Esophagus squamous epithelium (tissue), 5 donors: ENCODE data around the gene LRRC15. TPM values are rescaled to one million over a fixed set of nuclear protein-coding genes. Genes with fewer than 3 reads are reported as not detected.

Experiments
- DNase-seq: peaks from one replicate; lab custom pipeline; 2025; lab: John Stamatoyannopoulos, UW
- H3K27ac ChIP-seq, 4 donors: fragments of 200-600 bp; sonication (generic); one replicate each; pipeline ENCODE4 v1.5.1; 2016 to 2019; ENCODE audit warnings: mild to moderate bottlenecking in 1 of 4
- H3K27me3 ChIP-seq, 4 donors: fragments of 200-600 bp; sonication (generic); 1 replicate in 3 of 4; 2 replicates in 1 of 4; pipeline versions ENCODE4 v1.5.1 to v1.6.0; 2017 to 2021; ENCODE audit warnings: antibody characterized with exemption in 1 of 4
- H3K36me3 ChIP-seq, 3 donors: fragments of 200-600 bp; sonication (generic); one replicate each; pipeline ENCODE4 v1.5.1; 2016 to 2019
- H3K4me1 ChIP-seq, 3 donors: fragments of 200-600 bp; sonication (generic); one replicate each; pipeline ENCODE4 v1.5.1; 2017 to 2019
- H3K4me3 ChIP-seq, 4 donors: fragments of 200-600 bp; sonication (generic); 1 replicate in 3 of 4; 2 replicates in 1 of 4; pipeline ENCODE4 v1.5.1; 2016 to 2019; ENCODE audit warnings: mild to moderate bottlenecking in 2 of 4, moderate library complexity in 1 of 4
- H3K9me3 ChIP-seq, 3 donors: fragments of 200-600 bp; sonication (generic); one replicate each; pipeline ENCODE4 v1.5.1; 2016 to 2019
- POLR2A ChIP-seq, 4 donors: fragments of 450-650 bp; IDR thresholded peaks; one replicate each; pipeline ENCODE4 v1.6.1; 2017; ENCODE audit warnings: antibody characterized with exemption in 4 of 4, mild to moderate bottlenecking in 4 of 4, moderate library complexity in 3 of 4
- WGBS, 2 donors: methylation state at CpG; one replicate each; pipeline ENCODE4 v1.1.5; 2018; 5-methylcytosine and 5-hydroxymethylcytosine counted together
- intact Hi-C: fragments of 100-400 bp; cut with DNase I; formaldehyde crosslinking; loops from one replicate; pipeline ENCODE4 v1.15.0; 2022
- total RNA-seq, 4 donors: library from RNA; depleted of rRNA; stranded (reverse); fragments of >200 nt; gene quantifications; one replicate each; pipeline ENCODE4 v1.1.0, GENCODE V29; 2016
- TF ChIP-seq, protein P1 (sequence below), 6 experiments: fragments of 450-650 bp in 4 of 6; fragments of 200-600 bp in 2 of 6; sonication (generic) in 2 of 6; IDR thresholded peaks; one replicate each; pipeline ENCODE4 v1.5.1; 2016 to 2019; ENCODE audit warnings: antibody characterized with exemption in 6 of 6, mild to moderate bottlenecking in 4 of 6, moderate library complexity in 4 of 6
- donor health status: DM: yes; HTN: yes; CAD: no.

Gene LRRC15
- total RNA-seq, 4 donors from 2014 or later = 0.38 TPM; not detected in 3

GRCh38 chr3:194352667-194353246 lies 16.8 kb downstream of the LRRC15 start:
- no peaks in the 10 kb centered on the region for H3K9me3 ChIP-seq
- 85 to 87% methylated on average over 10 of the region's 10 CpGs for WGBS, 2 donors

GRCh38 chr3:194351952-194352536 lies 17.5 kb downstream of the LRRC15 start:
- H3K4me3 ChIP-seq = no peak overlapping the region
- 83 to 92% methylated on average over 14 of the region's 14 CpGs for WGBS, 2 donors

More at GRCh38 chr3:194352667-194353246, 16.8 kb downstream of the LRRC15 start:
- intact Hi-C loops = no loop called here
- DNase-seq = no peak
- H3K27ac ChIP-seq = no peak overlapping the region
- TF ChIP-seq, protein P1, sequence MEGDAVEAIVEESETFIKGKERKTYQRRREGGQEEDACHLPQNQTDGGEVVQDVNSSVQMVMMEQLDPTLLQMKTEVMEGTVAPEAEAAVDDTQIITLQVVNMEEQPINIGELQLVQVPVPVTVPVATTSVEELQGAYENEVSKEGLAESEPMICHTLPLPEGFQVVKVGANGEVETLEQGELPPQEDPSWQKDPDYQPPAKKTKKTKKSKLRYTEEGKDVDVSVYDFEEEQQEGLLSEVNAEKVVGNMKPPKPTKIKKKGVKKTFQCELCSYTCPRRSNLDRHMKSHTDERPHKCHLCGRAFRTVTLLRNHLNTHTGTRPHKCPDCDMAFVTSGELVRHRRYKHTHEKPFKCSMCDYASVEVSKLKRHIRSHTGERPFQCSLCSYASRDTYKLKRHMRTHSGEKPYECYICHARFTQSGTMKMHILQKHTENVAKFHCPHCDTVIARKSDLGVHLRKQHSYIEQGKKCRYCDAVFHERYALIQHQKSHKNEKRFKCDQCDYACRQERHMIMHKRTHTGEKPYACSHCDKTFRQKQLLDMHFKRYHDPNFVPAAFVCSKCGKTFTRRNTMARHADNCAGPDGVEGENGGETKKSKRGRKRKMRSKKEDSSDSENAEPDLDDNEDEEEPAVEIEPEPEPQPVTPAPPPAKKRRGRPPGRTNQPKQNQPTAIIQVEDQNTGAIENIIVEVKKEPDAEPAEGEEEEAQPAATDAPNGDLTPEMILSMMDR (IDR thresholded peaks at IDR 0.05) = no peak
- no peak for TF ChIP-seq POLR2A (IDR thresholded peaks at IDR 0.05)
- no peaks in the 10 kb centered on the region for H3K36me3 ChIP-seq
- no peaks in the 10 kb centered on the region for H3K4me1 ChIP-seq
- H3K27me3 ChIP-seq = peaks cover 0 to 2% (median 0%) of the 10 kb centered on the region in 4 donors
- H3K4me3 ChIP-seq = no peak overlapping the region

DNA sequence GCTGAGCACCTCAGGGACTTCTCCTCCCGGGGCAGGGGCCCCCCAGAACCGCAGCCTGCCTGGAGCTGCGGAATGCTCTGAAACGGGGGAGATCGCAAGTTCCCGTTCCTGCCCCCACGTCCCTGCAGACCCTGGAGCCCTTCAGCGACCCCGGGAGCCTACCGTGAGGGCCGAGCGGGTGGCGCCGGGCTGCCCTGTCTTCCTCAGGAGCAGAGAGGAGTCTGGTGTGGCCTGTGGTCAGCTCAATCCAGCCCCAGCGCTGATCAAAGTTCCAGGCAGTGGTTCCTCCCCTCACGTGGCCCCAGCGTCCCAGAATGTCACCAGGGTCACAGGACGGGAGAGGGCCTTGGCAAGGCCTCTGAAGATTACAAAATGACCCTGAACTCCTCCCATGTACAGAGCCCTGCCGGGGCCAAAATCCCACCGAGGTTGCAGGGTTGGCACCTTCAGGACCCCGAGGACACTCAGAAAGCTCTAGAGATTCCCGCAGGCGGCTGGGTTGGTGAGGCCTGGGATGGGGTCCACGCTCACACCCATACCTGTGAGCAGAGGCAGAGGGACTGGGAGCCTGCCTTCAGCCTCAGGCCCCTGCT lies 18.4 kb downstream of the LRRC15 start, which contains the start of gene CPN2:
TSS of gene CPN2 (minus strand) at position 249 of the 593 bp plus-strand sequence. CDS start 8,626 bp downstream, outside the sequence.
- H3K4me1 ChIP-seq = no peaks in the 10 kb centered on the region
- H3K9me3 ChIP-seq = no peaks in the 10 kb centered on the region
- DNase-seq = no peak
- no peaks in the 10 kb centered on the region for H3K36me3 ChIP-seq
- H3K27me3 ChIP-seq = peaks cover 0 to 1% (median 0%) of the 10 kb centered on the region in 4 donors
- H3K4me3 ChIP-seq = no peak within 1 kb of the TSS
- 80 to 90% methylated on average over 2 to 7 of the region's 24 CpGs for WGBS, 2 donors
- no peak for TF ChIP-seq POLR2A (IDR thresholded peaks at IDR 0.05)
- TF ChIP-seq, protein P1 (IDR thresholded peaks at IDR 0.05) = no peak
- intact Hi-C loops = no loop called here
- H3K27ac ChIP-seq = no peak within 1 kb of the TSS

More at GRCh38 chr3:194351952-194352536, 17.5 kb downstream of the LRRC15 start:
- TF ChIP-seq, protein P1 (IDR thresholded peaks at IDR 0.05) = no peak
- no peak for TF ChIP-seq POLR2A (IDR thresholded peaks at IDR 0.05)
- no peaks in the 10 kb centered on the region for H3K36me3 ChIP-seq
- no peaks in the 10 kb centered on the region for H3K9me3 ChIP-seq
- H3K27me3 ChIP-seq = no peaks in the 10 kb centered on the region
- H3K4me1 ChIP-seq = no peaks in the 10 kb centered on the region
- no peak overlapping the region for H3K27ac ChIP-seq
- DNase-seq = no peak
- intact Hi-C loops = no loop called here

DNA sequence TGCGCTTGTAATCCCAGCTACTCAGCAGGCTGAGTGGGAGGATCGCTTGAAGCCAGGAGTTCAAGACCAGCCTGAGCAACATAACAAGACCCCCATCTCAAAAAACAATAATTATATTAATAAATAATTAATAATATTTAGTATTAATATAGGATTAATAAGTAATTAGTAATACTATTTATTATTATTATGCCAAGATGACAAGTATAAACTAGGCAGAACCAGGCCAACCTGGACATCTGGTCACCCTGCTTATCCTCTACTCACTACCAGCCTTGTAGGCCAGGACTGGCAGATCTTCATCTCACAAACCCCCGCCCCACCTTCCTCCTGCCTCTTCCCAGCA lies 18.8 kb downstream of the LRRC15 start:
- no peak overlapping the region for H3K27ac ChIP-seq
- WGBS, 2 donors = 51 to 65% methylated on average over 3 of the region's 3 CpGs
- TF ChIP-seq POLR2A (IDR thresholded peaks at IDR 0.05) = no peak
- TF ChIP-seq, protein P1 (IDR thresholded peaks at IDR 0.05) = no peak
- peaks cover 0 to 4% (median 0%) of the 10 kb centered on the region in 4 donors for H3K27me3 ChIP-seq
- DNase-seq = no peak
- H3K4me3 ChIP-seq = no peak overlapping the region
- no peaks in the 10 kb centered on the region for H3K9me3 ChIP-seq
- intact Hi-C loops = no loop called here
- no peaks in the 10 kb centered on the region for H3K4me1 ChIP-seq
- no peaks in the 10 kb centered on the region for H3K36me3 ChIP-seq

GRCh38 chr3:194348354-194348753 lies 21.2 kb downstream of the LRRC15 start:
- no peak for DNase-seq
- Histone ChIP-seq H3K27ac (no peak overlapping the region), H3K27me3 (peaks cover 0 to 15% (median 0%) of the 10 kb centered on the region in 4 donors), H3K9me3 (no peaks in the 10 kb centered on the region), H3K36me3 (no peaks in the 10 kb centered on the region), H3K4me1 (no peaks in the 10 kb centered on the region), H3K4me3 (no peak overlapping the region)
- intact Hi-C loops = no loop called here
- 62 to 76% methylated on average over 5 to 6 of the region's 6 CpGs for WGBS, 2 donors
- TF ChIP-seq POLR2A (IDR thresholded peaks at IDR 0.05) = no peak
- TF ChIP-seq, protein P1 (IDR thresholded peaks at IDR 0.05) = no peak
